PC-3 (cell line): ENCODE measurements around the gene ADK. TPM values are rescaled to one million over a fixed set of nuclear protein-coding genes. Genes with fewer than 3 reads are reported as not detected.

Experiments
- ATAC-seq: fragments of 200-7000 bp; cut with Tn5 transposase; 2 replicates; pipeline ENCODE4 v1.9.1; 2020; ENCODE audit warnings: mild to moderate bottlenecking, moderate library complexity
- BruUV-seq: library from RNA; stranded (reverse); fragments of 400-500 nt; replicated peaks from 2 replicates; lab custom pipeline; 2021; lab: Mats Ljungman, UMichigan
- CTCF ChIA-PET: fragments of 300-600 bp; sonication (Branson Sonifier 250); formaldehyde crosslinking; loops from one replicate; lab custom pipeline; 2022; ENCODE audit warnings: antibody characterized with exemption; lab: Charles Lee
- POLR2A ChIA-PET: fragments of 300-600 bp; sonication (Branson Sonifier 250); formaldehyde crosslinking; loops from one replicate; lab custom pipeline; 2022; ENCODE audit warnings: antibody characterized with exemption; ENCODE audit not compliant: unreplicated experiment; lab: Charles Lee
- DNase-seq: peaks from one replicate; pipeline ENCODE4 v3.0.0-alpha.2; 2015
- H2AFZ ChIP-seq: fragments of 300-600 bp; sonication (generic); 2 replicates; pipeline ENCODE4 v1.6.0; 2016; ENCODE audit warnings: antibody characterized with exemption, low read length
- H3F3A ChIP-seq: fragments of 300-600 bp; sonication (generic); one replicate; pipeline ENCODE4 v1.6.0; 2017; ENCODE audit warnings: antibody characterized with exemption, low read length, control low read depth, mild to moderate bottlenecking; ENCODE audit not compliant: unreplicated experiment
- H3K27ac ChIP-seq: fragments of 300-600 bp; sonication (generic); 2 replicates; pipeline ENCODE4 v1.5.1; 2016; ENCODE audit warnings: mild to moderate bottlenecking, low read length
- H3K27me3 ChIP-seq: fragments of 300-600 bp; sonication (generic); 2 replicates; pipeline ENCODE4 v1.6.1; 2016; ENCODE audit warnings: low read length, mixed read lengths
- H3K36me3 ChIP-seq: fragments of 300-600 bp; sonication (generic); 2 replicates; pipeline ENCODE4 v1.6.1; 2016; ENCODE audit warnings: low read depth, mixed run types, low read length, mixed read lengths
- H3K4me1 ChIP-seq: fragments of 300-600 bp; sonication (generic); 2 replicates; pipeline ENCODE4 v1.5.1; 2016; ENCODE audit warnings: low read length; ENCODE audit not compliant: insufficient read depth
- H3K4me2 ChIP-seq: fragments of 300-600 bp; sonication (generic); 2 replicates; pipeline ENCODE4 v1.6.0; 2016; ENCODE audit warnings: low read length
- H3K4me3 ChIP-seq: fragments of 300-600 bp; sonication (generic); 2 replicates; pipeline ENCODE4 v1.5.1; 2016; ENCODE audit warnings: mild to moderate bottlenecking, low read length, mixed read lengths
- H3K79me2 ChIP-seq: fragments of 300-600 bp; sonication (generic); 2 replicates; pipeline ENCODE4 v1.6.1; 2017; ENCODE audit warnings: low read length, mixed read lengths
- H3K9ac ChIP-seq: fragments of 300-600 bp; sonication (generic); 2 replicates; pipeline ENCODE4 v1.6.0; 2016; ENCODE audit warnings: mild to moderate bottlenecking, low read length
- H3K9me2 ChIP-seq: fragments of 300-600 bp; sonication (generic); replicated peaks from 2 replicates; pipeline ENCODE4 v1.6.1; 2016; ENCODE audit warnings: mixed run types, low read length, mixed read lengths
- H3K9me3 ChIP-seq: fragments of 300-600 bp; sonication (generic); 2 replicates; pipeline ENCODE4 v1.6.1; 2016; ENCODE audit warnings: low read length, mixed read lengths
- H4K20me1 ChIP-seq: fragments of 300-600 bp; sonication (generic); 2 replicates; pipeline ENCODE4 v1.6.1; 2016; ENCODE audit warnings: low read length, mixed read lengths
- EZH2 ChIP-seq: fragments of 300-600 bp; sonication (generic); IDR thresholded peaks from one replicate; pipeline ENCODE4 v1.6.1; 2017; ENCODE audit warnings: antibody characterized with exemption, mild to moderate bottlenecking, low read length; ENCODE audit not compliant: unreplicated experiment
- EZH2phosphoT487 ChIP-seq: fragments of 300-600 bp; sonication (generic); IDR thresholded peaks from 2 replicates; pipeline ENCODE4 v1.6.1; 2018; ENCODE audit warnings: mild to moderate bottlenecking, antibody characterized with exemption, low read length, borderline replicate concordance
- intact Hi-C: fragments of 100-400 bp; cut with micrococcal nuclease; formaldehyde crosslinking; loops from 2 replicates; pipeline ENCODE4 v1.9.0; 2023
- total RNA-seq: library from RNA; depleted of rRNA; stranded (reverse); fragments of >200 nt; gene quantifications from 2 replicates; pipeline ENCODE4 v1.2.3, GENCODE V29; 2014
- TF ChIP-seq, protein P1 (sequence below): fragments of 300-600 bp; sonication (generic); conservative IDR thresholded peaks from 2 replicates; pipeline ENCODE4 v1.5.1; 2017; ENCODE audit warnings: antibody characterized with exemption, low read depth, mild to moderate bottlenecking, low read length

The ADK gene
- total RNA-seq, 1 experiment from 2014 or later: 256 TPM

DNA sequence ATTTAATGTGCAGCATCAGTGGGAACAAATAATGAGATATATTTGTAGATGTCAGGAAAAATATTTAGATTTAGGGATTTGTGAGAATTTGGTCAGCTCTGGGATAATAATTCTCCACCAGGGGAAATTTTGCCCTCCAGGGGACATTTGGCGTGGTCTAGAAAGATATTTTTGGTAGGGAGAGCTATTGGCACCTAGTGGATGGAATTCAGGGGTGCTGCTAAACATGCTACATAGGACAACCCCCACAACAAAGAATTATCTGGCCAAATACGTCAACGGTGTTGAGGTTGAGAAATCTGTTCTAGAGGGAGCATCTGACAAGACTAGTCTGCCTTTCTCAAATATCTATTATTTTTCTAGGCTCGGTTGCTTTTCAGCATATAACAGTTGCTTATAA, 2.1 kb downstream of the ADK start:
- no peaks in the 10 kb centered on the region for H3K9me2 ChIP-seq
- ATAC-seq (no peak), DNase-seq (peak; percentile 71)
- H2AFZ ChIP-seq: no peak overlapping the region
- no peaks in the 10 kb centered on the region for H3K27me3 ChIP-seq
- no peak overlapping the region for H3K27ac ChIP-seq
- no peaks in the 10 kb centered on the region for H3K36me3 ChIP-seq
- H3K4me2 ChIP-seq: peak overlapping the region; percentile 79
- ChIA-PET POLR2A (interaction anchor here (0.7 kb wide), 2 partner anchors 25 to 54 kb away, joined by 3 to 4 read pairs; no protein-coding TSS in a partner anchor), CTCF (interaction anchor here (0.5 to 1.5 kb wide), 10 partner anchors 14 to 318 kb away, joined by 3 to 10 read pairs (median 5); no protein-coding TSS in a partner anchor)
- no peaks in the 10 kb centered on the region for H3K9me3 ChIP-seq
- H3K4me3 ChIP-seq: peak overlapping the region; percentile 69
- intact Hi-C loops: no loop called here
- no TSS peak for BruUV-seq
- 0 out of 2 replicates have a peak, but pooled peaks cover 21% of the 10 kb centered on the region for H4K20me1 ChIP-seq
- H3K4me1 ChIP-seq: peaks cover 27% of the 10 kb centered on the region
- TF ChIP-seq, protein P1, sequence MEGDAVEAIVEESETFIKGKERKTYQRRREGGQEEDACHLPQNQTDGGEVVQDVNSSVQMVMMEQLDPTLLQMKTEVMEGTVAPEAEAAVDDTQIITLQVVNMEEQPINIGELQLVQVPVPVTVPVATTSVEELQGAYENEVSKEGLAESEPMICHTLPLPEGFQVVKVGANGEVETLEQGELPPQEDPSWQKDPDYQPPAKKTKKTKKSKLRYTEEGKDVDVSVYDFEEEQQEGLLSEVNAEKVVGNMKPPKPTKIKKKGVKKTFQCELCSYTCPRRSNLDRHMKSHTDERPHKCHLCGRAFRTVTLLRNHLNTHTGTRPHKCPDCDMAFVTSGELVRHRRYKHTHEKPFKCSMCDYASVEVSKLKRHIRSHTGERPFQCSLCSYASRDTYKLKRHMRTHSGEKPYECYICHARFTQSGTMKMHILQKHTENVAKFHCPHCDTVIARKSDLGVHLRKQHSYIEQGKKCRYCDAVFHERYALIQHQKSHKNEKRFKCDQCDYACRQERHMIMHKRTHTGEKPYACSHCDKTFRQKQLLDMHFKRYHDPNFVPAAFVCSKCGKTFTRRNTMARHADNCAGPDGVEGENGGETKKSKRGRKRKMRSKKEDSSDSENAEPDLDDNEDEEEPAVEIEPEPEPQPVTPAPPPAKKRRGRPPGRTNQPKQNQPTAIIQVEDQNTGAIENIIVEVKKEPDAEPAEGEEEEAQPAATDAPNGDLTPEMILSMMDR: peak; percentile 87
- TF ChIP-seq EZH2phosphoT487: no peak
- no peak for TF ChIP-seq EZH2
- H3F3A ChIP-seq: no peaks in the 10 kb centered on the region
- H3K9ac ChIP-seq: peak overlapping the region; percentile 69; the same call in 1 of the 2 replicates
- H3K79me2 ChIP-seq: peaks cover 96% of the 10 kb centered on the region

DNA sequence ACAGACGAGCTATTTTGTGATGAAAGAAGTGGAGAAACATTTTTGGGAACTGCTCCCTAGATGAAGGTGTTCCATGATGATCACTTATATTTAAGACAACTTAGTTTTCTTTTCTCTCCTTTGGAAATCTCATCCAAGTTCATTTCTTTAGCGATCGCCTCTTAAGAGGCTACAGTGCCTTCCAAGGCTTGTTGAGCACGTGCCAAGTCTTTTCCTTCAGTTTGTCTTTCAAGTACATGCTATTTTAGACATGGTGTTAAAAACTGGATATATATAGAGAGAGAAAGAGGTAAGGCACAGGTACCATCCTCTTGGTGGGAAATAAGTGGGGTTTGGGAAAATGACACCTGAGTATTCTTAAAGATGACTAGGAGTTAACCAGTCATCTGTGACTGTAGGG, 2.7 kb downstream of the ADK start:
- H3K9ac ChIP-seq: no peak overlapping the region
- peak overlapping the region; percentile 79 for H3K4me2 ChIP-seq
- no peaks in the 10 kb centered on the region for H3K36me3 ChIP-seq
- no peaks in the 10 kb centered on the region for H3K27me3 ChIP-seq
- peak overlapping the region; percentile 69; the same call in 1 of the 2 replicates for H3K4me3 ChIP-seq
- BruUV-seq: no TSS peak
- DNase-seq (no peak), ATAC-seq (no peak)
- TF ChIP-seq EZH2 (no peak), EZH2phosphoT487 (no peak)
- TF ChIP-seq, protein P1: no peak
- peaks cover 27% of the 10 kb centered on the region for H3K4me1 ChIP-seq
- ChIA-PET CTCF (interaction anchor here (0.6 to 1.5 kb wide), 3 partner anchors 21 to 34 kb away, joined by 3 to 6 read pairs (median 3); no protein-coding TSS in a partner anchor), POLR2A (interaction anchor here (0.7 kb wide), 2 partner anchors 24 to 53 kb away, joined by 3 to 4 read pairs; no protein-coding TSS in a partner anchor)
- 0 out of 2 replicates have a peak, but pooled peaks cover 21% of the 10 kb centered on the region for H4K20me1 ChIP-seq
- no peaks in the 10 kb centered on the region for H3K9me3 ChIP-seq
- no peaks in the 10 kb centered on the region for H3K9me2 ChIP-seq
- no peaks in the 10 kb centered on the region for H3F3A ChIP-seq
- peaks cover 96% of the 10 kb centered on the region for H3K79me2 ChIP-seq
- intact Hi-C loops: no loop called here
- H2AFZ ChIP-seq: no peak overlapping the region
- H3K27ac ChIP-seq: no peak overlapping the region

DNA sequence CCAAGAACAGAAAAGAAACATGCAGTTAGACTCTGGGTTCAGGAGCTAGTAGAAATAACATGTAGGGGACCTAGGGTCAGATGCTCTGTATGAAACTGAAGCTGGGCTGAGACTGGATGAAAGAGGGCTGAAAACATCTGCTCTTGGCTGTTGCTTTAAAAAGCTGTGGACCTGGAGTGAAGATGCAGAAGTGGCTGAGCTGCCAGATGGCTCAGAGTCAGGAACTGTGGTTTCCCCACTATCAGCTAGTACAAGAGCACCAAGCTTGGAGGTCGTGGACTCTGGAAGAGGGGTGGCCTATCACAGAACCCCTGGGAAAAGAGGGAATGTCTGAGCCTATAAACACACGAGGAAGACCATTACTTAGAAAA, 5.9 kb downstream of the ADK start:
- no TSS peak for BruUV-seq
- no peak for DNase-seq
- no peak for ATAC-seq
- Histone ChIP-seq H3K36me3 (no peaks in the 10 kb centered on the region), H2AFZ (no peak overlapping the region), H3K4me2 (no peak overlapping the region), H3K4me1 (peaks cover 20% of the 10 kb centered on the region), H3K9ac (no peak overlapping the region), H4K20me1 (0 out of 2 replicates have a peak, but pooled peaks cover 12% of the 10 kb centered on the region), H3F3A (no peaks in the 10 kb centered on the region), H3K4me3 (no peak overlapping the region), H3K27me3 (no peaks in the 10 kb centered on the region), H3K9me3 (no peaks in the 10 kb centered on the region), H3K79me2 (peaks cover 90% of the 10 kb centered on the region), H3K27ac (no peak overlapping the region), H3K9me2 (no peaks in the 10 kb centered on the region)
- CTCF ChIA-PET: interaction anchor here (0.7 kb wide), 1 partner anchor 66 kb away, joined by 4 read pairs; no protein-coding TSS in a partner anchor
- TF ChIP-seq EZH2phosphoT487: no peak
- TF ChIP-seq EZH2: no peak
- TF ChIP-seq, protein P1: no peak
- POLR2A ChIA-PET: no interaction called here
- intact Hi-C loops: no loop called here
